Measurements from ENCODE around the gene C11orf71.

C11orf71 gene

GRCh38 chr11:114353443-114353842 is 46.9 kb downstream of the C11orf71 start:
- no peak for DNase-seq

DNA sequence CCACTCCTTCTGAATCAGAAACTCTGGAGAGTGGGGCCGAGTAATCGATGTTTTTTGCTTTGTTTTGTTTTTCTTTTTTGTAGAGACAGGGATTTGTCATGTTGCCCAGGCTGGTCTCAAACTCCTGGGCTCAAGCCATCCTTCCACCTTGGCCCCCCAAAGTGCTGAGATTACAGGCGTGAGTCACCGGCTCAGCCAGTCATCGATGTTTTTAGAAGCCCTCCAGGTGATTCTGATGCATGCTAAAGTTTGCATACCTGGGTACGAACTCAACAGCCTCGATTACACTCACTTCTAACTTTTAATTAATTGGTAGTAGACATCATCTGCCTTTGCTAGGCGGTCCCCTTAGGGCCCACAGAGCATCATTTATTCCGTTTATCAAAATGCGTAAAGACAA is 50.3 kb downstream of the C11orf71 start:
- DNase-seq = no peak
